Measurements from ENCODE around the gene TMPRSS4. TPM values are rescaled to one million over a fixed set of nuclear protein-coding genes. Genes with fewer than 3 reads are reported as not detected.
A peak's percentile ranks its signal among the peaks of the same experiment; 100 is the strongest.

Gene TMPRSS4
- polyA plus RNA-seq, 3 donors, result not detected

DNA sequence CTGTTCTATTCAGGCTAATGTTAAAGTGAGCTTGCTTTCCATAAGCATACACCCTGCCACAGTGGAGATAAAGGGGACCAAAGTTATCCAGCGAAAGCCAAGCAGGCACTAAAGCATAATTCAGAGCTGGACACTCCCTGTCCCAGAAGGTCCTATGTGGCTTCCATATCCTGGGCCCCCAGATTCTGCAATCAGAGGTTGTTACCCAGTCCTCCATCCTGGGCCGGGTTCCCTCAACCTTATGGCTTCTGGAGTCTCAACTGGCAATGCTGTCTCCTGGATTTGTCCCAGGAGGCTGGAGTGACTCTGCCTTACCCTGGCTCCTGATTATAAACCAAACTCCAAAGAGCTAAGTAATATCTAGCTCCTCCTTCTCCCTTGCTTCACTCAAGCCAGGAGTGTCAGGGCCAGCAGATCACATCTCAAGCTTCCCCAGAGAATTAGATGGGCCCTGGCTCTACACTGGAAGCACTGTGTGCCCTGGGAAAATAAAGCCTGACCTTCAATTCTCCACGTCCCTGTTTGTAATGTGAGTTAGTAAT, 23.9 kb downstream of the TMPRSS4 start:
- H3K4me3 ChIP-seq (replicated peaks in 1 of 3; ENCODE audit: low read depth in 2 of 3, low read length in 3 of 3), result no peak overlapping the region
- H3K27me3 ChIP-seq (ENCODE audit: control insufficient read depth in 2 of 2, insufficient read depth in 2 of 2, low read length in 2 of 2), result no peaks in the 10 kb centered on the region
- no peak overlapping the region for H2AFZ ChIP-seq (ENCODE audit: insufficient read depth, low read depth, low read length, poor library complexity, severe bottlenecking)
- no peak overlapping the region for H3K4me2 ChIP-seq (replicated peaks; ENCODE audit: extremely low read depth, low read length, poor library complexity, severe bottlenecking)
- 100% methylated on average over 2 of the region's 3 CpGs for WGBS (ENCODE audit: insufficient coverage)
- Mint-ChIP-seq H3K9me3 (no peaks in the 10 kb centered on the region), H3K4me3 (no peak overlapping the region), H3K27ac (no peak overlapping the region), H3K36me3 (no peaks in the 10 kb centered on the region), H3K4me1 (peaks cover 5% of the 10 kb centered on the region), H3K27me3 (ENCODE audit: low read depth in 3 of 3) (peaks cover 0 to 10% (median 2%) of the 10 kb centered on the region in 3 donors)
- no peaks in the 10 kb centered on the region for H3K79me2 ChIP-seq (ENCODE audit: insufficient read depth, low read length)
- no peak for DNase-seq
- H3K9ac ChIP-seq (ENCODE audit: insufficient read depth, low read length, poor library complexity, severe bottlenecking), result no peak overlapping the region
- no peak overlapping the region for H3K27ac ChIP-seq (ENCODE audit: low read depth in 1 of 2, low read length in 2 of 2)
- no peaks in the 10 kb centered on the region for H3K36me3 ChIP-seq (replicated peaks in 1 of 2; ENCODE audit: control insufficient read depth in 1 of 2, insufficient read depth in 2 of 2, low read length in 2 of 2)
- no peak for TF ChIP-seq CTCF (IDR thresholded peaks at IDR 0.05)
- no peaks in the 10 kb centered on the region for H3K9me3 ChIP-seq (replicated peaks in 1 of 2; ENCODE audit: control insufficient read depth in 1 of 2, insufficient read depth in 1 of 2, low read length in 2 of 2)
- intact Hi-C loops (cut with micrococcal nuclease), result no loop called here
- no peaks in the 10 kb centered on the region for H4K20me1 ChIP-seq (ENCODE audit: insufficient read depth, low read length)
- no peaks in the 10 kb centered on the region for H3K4me1 ChIP-seq (ENCODE audit: control insufficient read depth in 1 of 2, insufficient read depth in 2 of 2, low read length in 2 of 2)

GRCh38 chr11:118102721-118103261, 25.9 kb downstream of the TMPRSS4 start:
- Mint-ChIP-seq H3K4me1 (peaks cover 1% of the 10 kb centered on the region), H3K4me3 (no peak overlapping the region), H3K36me3 (no peaks in the 10 kb centered on the region), H3K27ac (peak overlapping the region in 2 of 7 donors; percentile 32 to 38), H3K27me3 (ENCODE audit: low read depth in 3 of 3) (peaks cover 0 to 10% (median 2%) of the 10 kb centered on the region in 3 donors), H3K9me3 (no peaks in the 10 kb centered on the region)
- intact Hi-C loops (cut with micrococcal nuclease), result no loop called here
- no peaks in the 10 kb centered on the region for H3K79me2 ChIP-seq (ENCODE audit: insufficient read depth, low read length)
- DNase-seq, result no peak
- H2AFZ ChIP-seq (ENCODE audit: insufficient read depth, low read depth, low read length, poor library complexity, severe bottlenecking), result no peak overlapping the region
- TF ChIP-seq CTCF (IDR thresholded peaks at IDR 0.05), result no peak
- H3K4me1 ChIP-seq (ENCODE audit: control insufficient read depth in 1 of 2, insufficient read depth in 2 of 2, low read length in 2 of 2), result no peaks in the 10 kb centered on the region
- no peak overlapping the region for H3K4me2 ChIP-seq (replicated peaks; ENCODE audit: extremely low read depth, low read length, poor library complexity, severe bottlenecking)
- H3K9me3 ChIP-seq (replicated peaks in 1 of 2; ENCODE audit: control insufficient read depth in 1 of 2, insufficient read depth in 1 of 2, low read length in 2 of 2), result no peaks in the 10 kb centered on the region
- no peaks in the 10 kb centered on the region for H3K36me3 ChIP-seq (replicated peaks in 1 of 2; ENCODE audit: control insufficient read depth in 1 of 2, insufficient read depth in 2 of 2, low read length in 2 of 2)
- no peaks in the 10 kb centered on the region for H3K27me3 ChIP-seq (ENCODE audit: control insufficient read depth in 2 of 2, insufficient read depth in 2 of 2, low read length in 2 of 2)
- no peak overlapping the region for H3K9ac ChIP-seq (ENCODE audit: insufficient read depth, low read length, poor library complexity, severe bottlenecking)
- H3K27ac ChIP-seq (ENCODE audit: low read depth in 1 of 2, low read length in 2 of 2), result no peak overlapping the region
- H4K20me1 ChIP-seq (ENCODE audit: insufficient read depth, low read length), result no peaks in the 10 kb centered on the region
- 87% methylated on average over 7 of the region's 13 CpGs for WGBS (ENCODE audit: insufficient coverage)
- H3K4me3 ChIP-seq (replicated peaks in 1 of 3; ENCODE audit: low read depth in 2 of 3, low read length in 3 of 3), result no peak overlapping the region

Data from CD14-positive monocyte (primary cell).